HepG2 (cell line): ENCODE data around the gene IP6K1. TPM values are rescaled to one million over a fixed set of nuclear protein-coding genes. Genes with fewer than 3 reads are reported as not detected.
A peak's percentile ranks its signal among the peaks of the same experiment; 100 is the strongest.

Experiments used
- BRD4 ChIP-seq: sonication (generic); formaldehyde crosslinking; IDR thresholded peaks from 2 replicates; pipeline ENCODE4 v1.4.0; 2020; ENCODE audit warnings: missing genetic modification reagents
- CCDC6 ChIP-seq: sonication (generic); formaldehyde crosslinking; IDR thresholded peaks from 2 replicates; pipeline ENCODE4 v1.8.1; 2022; ENCODE audit warnings: mild to moderate bottlenecking, missing genetic modification reagents, moderate library complexity
- DDIT3 ChIP-seq: sonication (generic); formaldehyde crosslinking; IDR thresholded peaks from 2 replicates; pipeline ENCODE4 v1.4.0; 2020; ENCODE audit warnings: mild to moderate bottlenecking, missing genetic modification reagents
- NCOA1 ChIP-seq: sonication (generic); formaldehyde crosslinking; IDR thresholded peaks from 2 replicates; pipeline ENCODE4 v1.9.0; 2021; ENCODE audit warnings: missing genetic modification reagents
- NCOA2 ChIP-seq: sonication (generic); formaldehyde crosslinking; IDR thresholded peaks from 2 replicates; pipeline ENCODE4 v1.8.0; 2022; ENCODE audit warnings: inconsistent platforms
- PBX2 ChIP-seq: IDR thresholded peaks from 2 replicates; pipeline ENCODE4 v1.6.1; 2016; ENCODE audit warnings: control low read depth
- PHF21A ChIP-seq: sonication (generic); formaldehyde crosslinking; IDR thresholded peaks from 2 replicates; pipeline ENCODE4 v1.5.0; 2020; ENCODE audit warnings: mild to moderate bottlenecking, missing genetic modification reagents
- TBL1XR1 ChIP-seq: fragments of 150-350 bp; IDR thresholded peaks from 2 replicates; pipeline ENCODE4 v1.6.1; 2014; ENCODE audit warnings: borderline replicate concordance, low read length; ENCODE audit not compliant: partially characterized antibody
- TGIF2 ChIP-seq: IDR thresholded peaks from 2 replicates; pipeline ENCODE4 v1.6.1; 2016; ENCODE audit warnings: control low read depth, missing compliant biosample characterization
- U2AF1 ChIP-seq: fragments of 200-400 bp; formaldehyde crosslinking; optimal IDR thresholded peaks from 2 replicates; pipeline ENCODE3; 2017; ENCODE audit warnings: mild to moderate bottlenecking, low read depth, low read length
- ZFP1 ChIP-seq: IDR thresholded peaks from 2 replicates; pipeline ENCODE4 v1.6.1; 2016
- ZNF230 ChIP-seq: sonication (generic); formaldehyde crosslinking; IDR thresholded peaks from 2 replicates; pipeline ENCODE4 v1.4.0; 2020; ENCODE audit warnings: mild to moderate bottlenecking, missing genetic modification reagents
- ZNF317 ChIP-seq: sonication (generic); formaldehyde crosslinking; IDR thresholded peaks from 2 replicates; pipeline ENCODE4 v1.5.0; 2020; ENCODE audit warnings: mild to moderate bottlenecking, missing genetic modification reagents
- ZNF33A ChIP-seq: sonication (generic); formaldehyde crosslinking; IDR thresholded peaks from 2 replicates; pipeline ENCODE4 v1.5.1; 2020; ENCODE audit warnings: missing genetic modification reagents, mild to moderate bottlenecking, moderate library complexity, borderline replicate concordance
- ZNF431 ChIP-seq: sonication (generic); formaldehyde crosslinking; IDR thresholded peaks from 2 replicates; pipeline ENCODE4 v1.9.0; 2022; ENCODE audit warnings: missing genetic modification reagents, low read depth, mild to moderate bottlenecking, borderline replicate concordance
- ZNF619 ChIP-seq: sonication (generic); formaldehyde crosslinking; IDR thresholded peaks from 2 replicates; pipeline ENCODE4 v1.4.0; 2020; ENCODE audit warnings: mild to moderate bottlenecking, missing genetic modification reagents
- ZNF652 ChIP-seq: IDR thresholded peaks from 2 replicates; pipeline ENCODE4 v1.6.1; 2016; ENCODE audit warnings: low read depth, borderline replicate concordance
- polyA plus RNA-seq, 8 experiments: library from polyadenylated mRNA; depleted of rRNA in 3 of 8; stranded (reverse) in 7 of 8; unstranded in 1 of 8; fragments of >200 nt; fragmentation: Illumina TruSeq in 4 of 8; extraction: Trizol in 4 of 8; gene quantifications; 2 replicates each; pipeline versions ENCODE4 v1.2.1 to v1.2.3, GENCODE V29; 2011 to 2016; ENCODE audit warnings: low read depth in 4 of 8, missing spikeins in 1 of 8, mixed read lengths in 1 of 8; ENCODE audit not compliant: insufficient read depth in 1 of 8
- total RNA-seq, 5 experiments: library from RNA; depleted of rRNA; stranded (reverse); fragments of >200 nt; fragmentation: Illumina TruSeq; extraction: Trizol; gene quantifications; 2 replicates each; pipeline ENCODE4 v1.2.3, GENCODE V29; 2016; ENCODE audit warnings: low read depth in 1 of 5
- TF ChIP-seq, protein P1 (sequence below): sonication (generic); formaldehyde crosslinking; IDR thresholded peaks from 2 replicates; pipeline ENCODE4 v1.4.0; 2020; ENCODE audit warnings: missing genetic modification reagents
- TF ChIP-seq, protein P2 (sequence below): sonication (generic); formaldehyde crosslinking; IDR thresholded peaks from 2 replicates; pipeline ENCODE4 v1.8.0; 2022; ENCODE audit warnings: missing genetic modification reagents, mild to moderate bottlenecking, moderate library complexity, borderline replicate concordance
- TF ChIP-seq, protein P3 (sequence below), 2 experiments: sonication (generic) in 1 of 2; formaldehyde crosslinking in 1 of 2; IDR thresholded peaks; 2 replicates each; pipeline versions ENCODE4 v1.4.0 to v1.6.1; 2018 to 2020; ENCODE audit warnings: missing genetic modification reagents in 2 of 2, borderline replicate concordance in 1 of 2, low read depth in 1 of 2, mild to moderate bottlenecking in 1 of 2, missing biosample characterization in 1 of 2
- TF ChIP-seq, protein P4 (sequence below): IDR thresholded peaks from 2 replicates; pipeline ENCODE4 v1.6.1; 2016

The IP6K1 gene
- total and polyA plus RNA-seq, 2 of the 13 experiments (the other 11 are each of a cell fraction or from before 2014, with no cell fraction given), result 17.7 to 29.7 TPM

DNA sequence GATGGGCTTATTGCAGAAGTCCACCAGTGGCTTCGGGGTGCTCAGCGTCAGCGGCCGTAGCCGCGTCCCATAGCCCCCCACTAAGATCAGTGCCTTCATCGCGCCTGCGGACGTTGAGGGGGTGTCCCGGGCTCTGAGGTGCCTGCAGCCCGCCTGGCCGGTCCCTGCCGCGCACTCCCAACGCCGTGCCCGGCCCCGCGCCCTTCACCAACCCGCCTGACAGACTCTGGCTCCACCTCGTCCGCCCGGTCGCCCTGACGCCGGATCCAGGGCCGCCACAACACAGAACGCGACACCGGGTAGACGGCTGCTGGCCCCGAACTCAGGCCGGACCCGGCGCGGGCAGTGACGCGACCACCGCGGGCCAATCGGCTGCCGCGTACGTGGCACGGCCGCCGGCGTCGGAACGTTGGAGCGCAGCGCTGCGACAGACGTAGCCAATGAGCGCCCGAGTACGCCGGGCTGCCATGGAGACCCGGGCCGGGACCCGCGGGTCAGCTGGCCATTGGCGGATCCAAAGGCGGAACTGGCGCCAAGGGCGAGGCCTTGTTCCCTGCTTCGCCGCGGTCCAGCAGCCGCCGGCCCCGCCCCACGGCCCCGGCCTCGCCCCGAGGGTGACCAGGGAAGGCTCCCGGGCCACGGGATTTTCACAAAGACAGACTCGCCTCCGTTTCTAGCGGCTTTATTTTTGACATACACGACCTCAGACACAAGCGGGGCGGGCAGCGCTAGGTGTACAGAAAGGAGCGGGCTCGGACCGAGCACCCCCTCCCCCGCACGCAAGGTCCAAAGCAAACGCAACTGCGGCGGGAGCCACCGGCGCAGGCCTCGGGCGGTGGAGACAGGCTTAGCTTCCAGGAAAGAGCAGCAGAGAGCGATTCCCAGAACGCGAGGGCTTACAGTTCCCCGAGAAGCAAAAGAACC, 62.5 kb downstream of the IP6K1 start, which contains the start of gene GMPPB (continued):
- TF ChIP-seq ZNF652 (no peak), ZNF33A (CRISPR knock-in tag) (no peak), BRD4 (CRISPR knock-in tag) (no peak), PHF21A (peak; percentile 61), TBL1XR1 (no peak), DDIT3 (CRISPR knock-in tag) (no peak), ZNF230 (CRISPR knock-in tag) (peak; percentile 80; the same call in 1 of the 2 replicates), ZFP1 (CRISPR knock-in tag) (no peak), ZNF431 (CRISPR knock-in tag) (0 out of 2 replicates have a peak, but pooled peaks have one; percentile 20), ZNF317 (CRISPR knock-in tag) (0 out of 2 replicates have a peak, but pooled peaks have one; percentile 63), NCOA1 (CRISPR knock-in tag) (no peak), CCDC6 (peak; percentile 78), PBX2 (no peak), ZNF619 (CRISPR knock-in tag) (peak; percentile 29; the same call in 1 of the 2 replicates), NCOA2 (CRISPR knock-in tag) (peak; percentile 10; the same call in 1 of the 2 replicates), U2AF1 (peak; percentile 37), TGIF2 (CRISPR knock-in tag) (0 out of 2 replicates have a peak, but pooled peaks have one; percentile 23)
- TF ChIP-seq, protein P1, sequence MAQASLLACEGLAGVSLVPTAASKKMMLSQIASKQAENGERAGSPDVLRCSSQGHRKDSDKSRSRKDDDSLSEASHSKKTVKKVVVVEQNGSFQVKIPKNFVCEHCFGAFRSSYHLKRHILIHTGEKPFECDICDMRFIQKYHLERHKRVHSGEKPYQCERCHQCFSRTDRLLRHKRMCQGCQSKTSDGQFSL, result no peak
- TF ChIP-seq, protein P2, sequence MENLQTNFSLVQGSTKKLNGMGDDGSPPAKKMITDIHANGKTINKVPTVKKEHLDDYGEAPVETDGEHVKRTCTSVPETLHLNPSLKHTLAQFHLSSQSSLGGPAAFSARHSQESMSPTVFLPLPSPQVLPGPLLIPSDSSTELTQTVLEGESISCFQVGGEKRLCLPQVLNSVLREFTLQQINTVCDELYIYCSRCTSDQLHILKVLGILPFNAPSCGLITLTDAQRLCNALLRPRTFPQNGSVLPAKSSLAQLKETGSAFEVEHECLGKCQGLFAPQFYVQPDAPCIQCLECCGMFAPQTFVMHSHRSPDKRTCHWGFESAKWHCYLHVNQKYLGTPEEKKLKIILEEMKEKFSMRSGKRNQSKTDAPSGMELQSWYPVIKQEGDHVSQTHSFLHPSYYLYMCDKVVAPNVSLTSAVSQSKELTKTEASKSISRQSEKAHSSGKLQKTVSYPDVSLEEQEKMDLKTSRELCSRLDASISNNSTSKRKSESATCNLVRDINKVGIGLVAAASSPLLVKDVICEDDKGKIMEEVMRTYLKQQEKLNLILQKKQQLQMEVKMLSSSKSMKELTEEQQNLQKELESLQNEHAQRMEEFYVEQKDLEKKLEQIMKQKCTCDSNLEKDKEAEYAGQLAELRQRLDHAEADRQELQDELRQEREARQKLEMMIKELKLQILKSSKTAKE, result 0 out of 2 replicates have a peak, but pooled peaks have one; percentile 49
- TF ChIP-seq, protein P3, sequence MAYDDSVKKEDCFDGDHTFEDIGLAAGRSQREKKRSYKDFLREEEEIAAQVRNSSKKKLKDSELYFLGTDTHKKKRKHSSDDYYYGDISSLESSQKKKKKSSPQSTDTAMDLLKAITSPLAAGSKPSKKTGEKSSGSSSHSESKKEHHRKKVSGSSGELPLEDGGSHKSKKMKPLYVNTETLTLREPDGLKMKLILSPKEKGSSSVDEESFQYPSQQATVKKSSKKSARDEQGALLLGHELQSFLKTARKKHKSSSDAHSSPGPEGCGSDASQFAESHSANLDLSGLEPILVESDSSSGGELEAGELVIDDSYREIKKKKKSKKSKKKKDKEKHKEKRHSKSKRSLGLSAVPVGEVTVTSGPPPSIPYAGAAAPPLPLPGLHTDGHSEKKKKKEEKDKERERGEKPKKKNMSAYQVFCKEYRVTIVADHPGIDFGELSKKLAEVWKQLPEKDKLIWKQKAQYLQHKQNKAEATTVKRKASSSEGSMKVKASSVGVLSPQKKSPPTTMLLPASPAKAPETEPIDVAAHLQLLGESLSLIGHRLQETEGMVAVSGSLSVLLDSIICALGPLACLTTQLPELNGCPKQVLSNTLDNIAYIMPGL (CRISPR knock-in tag; IDR thresholded peaks at IDR 0.05; ENCODE audit: borderline replicate concordance in 1 of 2, low read depth in 1 of 2), result peak; percentile 63 to 75
- TF ChIP-seq, protein P4, sequence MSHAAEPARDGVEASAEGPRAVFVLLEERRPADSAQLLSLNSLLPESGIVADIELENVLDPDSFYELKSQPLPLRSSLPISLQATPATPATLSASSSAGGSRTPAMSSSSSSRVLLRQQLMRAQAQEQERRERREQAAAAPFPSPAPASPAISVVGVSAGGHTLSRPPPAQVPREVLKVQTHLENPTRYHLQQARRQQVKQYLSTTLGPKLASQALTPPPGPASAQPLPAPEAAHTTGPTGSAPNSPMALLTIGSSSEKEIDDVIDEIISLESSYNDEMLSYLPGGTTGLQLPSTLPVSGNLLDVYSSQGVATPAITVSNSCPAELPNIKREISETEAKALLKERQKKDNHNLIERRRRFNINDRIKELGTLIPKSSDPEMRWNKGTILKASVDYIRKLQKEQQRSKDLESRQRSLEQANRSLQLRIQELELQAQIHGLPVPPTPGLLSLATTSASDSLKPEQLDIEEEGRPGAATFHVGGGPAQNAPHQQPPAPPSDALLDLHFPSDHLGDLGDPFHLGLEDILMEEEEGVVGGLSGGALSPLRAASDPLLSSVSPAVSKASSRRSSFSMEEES (CRISPR knock-in tag), result 0 out of 2 replicates have a peak, but pooled peaks have one; percentile 8
